ENCODE data around the gene SLC44A2.

Gene SLC44A2

GRCh38 chr19:10603873-10604459 lies 21.4 kb upstream of the SLC44A2 start:
- no peaks in the 10 kb centered on the region for H3K9me3 ChIP-seq (ENCODE audit: insufficient read depth, low read length)
- TF ChIP-seq CTCF (IDR thresholded peaks at IDR 0.05; ENCODE audit: low read depth, low read length) (no peak), EZH2phosphoT487 (IDR thresholded peaks at IDR 0.05; ENCODE audit: low read depth) (no peak)
- peak overlapping the region; percentile 93 for H3K9ac ChIP-seq (ENCODE audit: low read length)
- H3K4me1 ChIP-seq (ENCODE audit: low read length) = peaks cover 22% of the 10 kb centered on the region
- peaks cover 14% of the 10 kb centered on the region for H3K27me3 ChIP-seq (ENCODE audit: low read depth, low read length)
- peaks cover 12% of the 10 kb centered on the region; the same call in 1 of the 2 replicates for H4K20me1 ChIP-seq (ENCODE audit: insufficient read depth, low read length)
- H3K27ac ChIP-seq (ENCODE audit: low read length) = peak overlapping the region; percentile 62
- H2AFZ ChIP-seq (ENCODE audit: low read depth, low read length) = no peak overlapping the region
- H3K36me3 ChIP-seq (replicated peaks; ENCODE audit: low read depth, low read length) = no peaks in the 10 kb centered on the region
- peaks cover 25% of the 10 kb centered on the region for H3K79me2 ChIP-seq (ENCODE audit: low read length)
- peak overlapping the region; percentile 88 for H3K4me3 ChIP-seq (ENCODE audit: low read length)
- H3K4me2 ChIP-seq (ENCODE audit: low read length) = peak overlapping the region; percentile 97

DNA sequence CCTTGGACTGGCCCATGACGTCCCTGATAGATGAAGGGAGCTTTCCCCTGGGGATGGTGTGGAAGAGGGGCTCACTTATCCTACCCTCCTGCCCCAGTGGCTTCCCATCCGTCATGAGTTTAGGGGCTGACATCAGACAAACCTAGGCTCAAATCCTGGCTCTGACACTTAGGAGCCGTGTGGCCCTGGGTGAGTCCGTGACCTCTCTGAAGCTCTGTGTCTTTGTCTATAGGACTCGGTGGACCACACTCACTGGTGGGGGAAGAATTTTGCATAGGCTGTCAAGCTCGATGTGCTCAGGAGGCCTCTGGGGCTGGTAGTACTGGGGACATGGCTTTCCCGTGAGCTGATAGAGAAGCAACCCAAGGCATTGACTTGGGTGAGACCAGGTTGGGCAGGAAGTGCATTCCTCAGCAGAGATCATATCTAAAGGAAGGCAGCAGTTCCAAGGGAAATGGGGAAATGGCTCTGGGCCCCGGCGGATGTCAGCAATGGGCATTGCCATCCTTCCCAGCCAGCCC lies 20.8 kb upstream of the SLC44A2 start:
- Histone ChIP-seq H4K20me1 (ENCODE audit: insufficient read depth, low read length) (peaks cover 14% of the 10 kb centered on the region; the same call in 1 of the 2 replicates), H2AFZ (ENCODE audit: low read depth, low read length) (no peak overlapping the region), H3K4me1 (ENCODE audit: low read length) (peaks cover 22% of the 10 kb centered on the region), H3K9ac (ENCODE audit: low read length) (peak overlapping the region; percentile 93), H3K9me3 (ENCODE audit: insufficient read depth, low read length) (no peaks in the 10 kb centered on the region), H3K4me2 (ENCODE audit: low read length) (peak overlapping the region; percentile 97), H3K4me3 (ENCODE audit: low read length) (peak overlapping the region; percentile 88), H3K27ac (ENCODE audit: low read length) (peak overlapping the region; percentile 62), H3K79me2 (ENCODE audit: low read length) (peaks cover 25% of the 10 kb centered on the region), H3K36me3 (replicated peaks; ENCODE audit: low read depth, low read length) (no peaks in the 10 kb centered on the region), H3K27me3 (ENCODE audit: low read depth, low read length) (peaks cover 12% of the 10 kb centered on the region)
- TF ChIP-seq CTCF (IDR thresholded peaks at IDR 0.05; ENCODE audit: low read depth, low read length) (no peak), EZH2phosphoT487 (IDR thresholded peaks at IDR 0.05; ENCODE audit: low read depth) (no peak)

DNA sequence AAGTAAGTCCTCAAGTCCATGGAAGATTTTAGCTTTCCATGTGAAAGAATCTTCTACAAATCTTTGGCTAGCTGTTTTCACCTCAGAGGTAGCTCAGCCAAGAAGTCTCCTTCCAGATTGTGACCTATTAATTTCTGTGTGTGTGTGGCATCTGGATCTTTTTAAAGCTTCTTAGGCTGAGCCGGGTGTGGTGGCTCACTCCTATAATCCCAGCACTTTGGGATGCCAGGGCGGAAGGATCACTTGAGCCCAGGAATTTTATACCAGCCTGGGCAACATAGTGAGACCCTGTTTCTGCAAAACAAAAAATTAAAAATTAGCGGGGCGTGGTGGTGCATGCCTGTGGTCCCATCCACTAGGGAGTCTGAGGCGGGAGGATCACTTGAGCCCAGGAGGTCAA lies 13.4 kb upstream of the SLC44A2 start:
- no peaks in the 10 kb centered on the region for H3K9me3 ChIP-seq (ENCODE audit: insufficient read depth, low read length)
- H3K27me3 ChIP-seq (ENCODE audit: low read depth, low read length) = no peaks in the 10 kb centered on the region
- no peak overlapping the region for H3K4me2 ChIP-seq (ENCODE audit: low read length)
- H3K27ac ChIP-seq (ENCODE audit: low read length) = no peak overlapping the region
- no peak overlapping the region for H3K9ac ChIP-seq (ENCODE audit: low read length)
- TF ChIP-seq CTCF (IDR thresholded peaks at IDR 0.05; ENCODE audit: low read depth, low read length) (no peak), EZH2phosphoT487 (IDR thresholded peaks at IDR 0.05; ENCODE audit: low read depth) (no peak)
- H3K79me2 ChIP-seq (ENCODE audit: low read length) = peaks cover 3% of the 10 kb centered on the region; the same call in 1 of the 2 replicates
- no peak overlapping the region for H3K4me3 ChIP-seq (ENCODE audit: low read length)
- no peaks in the 10 kb centered on the region for H3K4me1 ChIP-seq (ENCODE audit: low read length)
- H4K20me1 ChIP-seq (ENCODE audit: insufficient read depth, low read length) = peaks cover 20% of the 10 kb centered on the region; the same call in 1 of the 2 replicates
- H3K36me3 ChIP-seq (replicated peaks; ENCODE audit: low read depth, low read length) = peaks cover 3% of the 10 kb centered on the region
- no peak overlapping the region for H2AFZ ChIP-seq (ENCODE audit: low read depth, low read length)

- H3K27ac ChIP-seq (ENCODE audit: low read length) = no peak overlapping the region
- no peak overlapping the region for H2AFZ ChIP-seq (ENCODE audit: low read depth, low read length)
- H3K4me1 ChIP-seq (ENCODE audit: low read length) = no peaks in the 10 kb centered on the region
- H3K4me2 ChIP-seq (ENCODE audit: low read length) = no peak overlapping the region
- peaks cover 3% of the 10 kb centered on the region; the same call in 1 of the 2 replicates for H3K79me2 ChIP-seq (ENCODE audit: low read length)
- no peak overlapping the region for H3K4me3 ChIP-seq (ENCODE audit: low read length)
- H4K20me1 ChIP-seq (ENCODE audit: insufficient read depth, low read length) = peaks cover 20% of the 10 kb centered on the region; the same call in 1 of the 2 replicates
- no peaks in the 10 kb centered on the region for H3K9me3 ChIP-seq (ENCODE audit: insufficient read depth, low read length)
- no peaks in the 10 kb centered on the region for H3K27me3 ChIP-seq (ENCODE audit: low read depth, low read length)
- no peak overlapping the region for H3K9ac ChIP-seq (ENCODE audit: low read length)
- TF ChIP-seq EZH2phosphoT487 (IDR thresholded peaks at IDR 0.05; ENCODE audit: low read depth) (no peak), CTCF (IDR thresholded peaks at IDR 0.05; ENCODE audit: low read depth, low read length) (no peak)
- H3K36me3 ChIP-seq (replicated peaks; ENCODE audit: low read depth, low read length) = peaks cover 3% of the 10 kb centered on the region
Measured at GRCh38 chr19:10612499-10613119, 12.7 kb upstream of the SLC44A2 start.
